ENCODE data around the gene RNF187. TPM values are rescaled to one million over a fixed set of nuclear protein-coding genes. Genes with fewer than 3 reads are reported as not detected.
"Not testable (repeated sequence)": the region's sequence is repeated elsewhere in the genome, so short reads cannot be mapped to it uniquely, and the experiment has no call there.

RNF187 gene
- total RNA-seq, 1 donor from 2014 or later: 32.7 TPM

GRCh38 chr1:228486596-228487335 is 416 bp upstream of the RNF187 start:
- peak; percentile 89 for DNase-seq (ENCODE audit: low spot score)

DNA sequence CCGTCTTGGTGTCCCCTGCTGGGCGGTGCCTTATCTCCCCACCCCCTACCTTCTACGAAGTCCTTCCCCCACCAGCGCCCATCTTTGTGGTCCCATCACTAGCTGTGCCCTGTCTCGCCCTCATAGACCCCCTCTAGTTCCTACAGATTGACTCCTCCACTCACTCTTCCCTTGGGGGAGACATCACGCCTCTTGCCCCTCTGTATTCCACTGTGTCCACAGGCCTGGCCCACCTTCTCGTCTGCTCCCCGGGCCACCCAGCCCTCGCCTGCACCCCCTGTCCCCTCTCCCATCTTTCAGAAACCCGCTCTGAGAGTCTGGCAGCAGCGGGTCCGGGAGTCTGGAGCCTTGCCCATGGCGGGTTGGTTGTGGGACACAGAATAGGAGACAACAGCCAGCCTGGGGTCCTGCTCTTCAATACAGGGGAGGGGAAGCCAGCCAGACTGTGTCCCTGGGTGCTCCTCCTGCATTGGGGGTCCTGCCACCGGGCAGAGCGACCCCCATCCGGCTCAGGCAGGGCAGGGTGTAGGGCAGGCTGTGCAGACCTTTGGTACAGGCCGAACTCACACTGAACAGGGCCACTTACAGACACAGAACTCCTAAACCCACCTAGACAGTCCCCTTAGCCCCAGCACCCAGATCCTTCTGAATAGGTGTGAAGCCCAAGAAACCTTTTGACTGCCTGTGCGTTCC is 1.1 kb downstream of the RNF187 start:
- DNase-seq (ENCODE audit: low spot score): no peak

DNA sequence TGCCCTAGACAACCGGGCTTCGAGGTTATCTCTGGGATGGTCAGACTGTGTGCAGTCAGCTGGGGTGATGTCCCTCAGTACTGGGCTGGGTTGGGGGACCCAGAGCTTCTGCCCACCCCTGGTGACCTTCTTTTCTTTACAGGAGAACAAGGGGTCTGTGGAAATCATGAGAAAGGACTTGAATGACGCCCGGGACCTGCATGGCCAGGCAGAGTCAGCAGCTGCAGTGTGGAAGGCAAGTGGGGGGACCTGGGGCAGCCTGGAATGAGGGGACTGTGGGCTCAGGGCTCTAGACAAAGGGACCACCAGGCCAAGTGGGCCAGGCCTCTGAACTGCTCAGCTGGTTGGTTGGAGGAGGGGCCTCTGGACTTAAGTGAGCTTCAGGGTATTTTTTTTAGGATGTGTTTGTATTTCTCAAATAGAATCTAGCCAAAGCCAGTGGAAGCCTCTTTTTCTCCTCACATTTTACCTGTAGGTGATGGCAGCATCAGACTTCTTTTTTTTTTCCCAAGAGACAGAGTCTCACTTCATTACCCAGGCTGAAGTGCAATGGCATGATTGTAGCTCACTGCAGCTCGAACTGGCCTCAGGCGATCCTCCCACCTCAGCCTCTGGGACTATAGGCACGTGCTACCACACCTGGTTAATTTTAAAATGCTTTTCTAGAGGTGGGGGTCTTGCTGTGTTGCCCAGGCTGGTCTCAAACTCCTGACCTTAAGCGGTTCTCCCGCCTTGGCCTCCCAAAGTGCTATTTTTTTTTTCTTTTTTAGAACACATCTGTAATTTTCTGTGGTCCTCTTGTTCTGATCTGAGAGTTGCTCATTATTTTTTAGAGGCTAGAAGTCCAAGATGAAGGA is 1.9 kb downstream of the RNF187 start:
- DNase-seq (ENCODE audit: low spot score): no peak

- no peak for DNase-seq (ENCODE audit: low spot score)
Measured at GRCh38 chr1:228490120-228491078, 3.2 kb downstream of the RNF187 start.

DNA sequence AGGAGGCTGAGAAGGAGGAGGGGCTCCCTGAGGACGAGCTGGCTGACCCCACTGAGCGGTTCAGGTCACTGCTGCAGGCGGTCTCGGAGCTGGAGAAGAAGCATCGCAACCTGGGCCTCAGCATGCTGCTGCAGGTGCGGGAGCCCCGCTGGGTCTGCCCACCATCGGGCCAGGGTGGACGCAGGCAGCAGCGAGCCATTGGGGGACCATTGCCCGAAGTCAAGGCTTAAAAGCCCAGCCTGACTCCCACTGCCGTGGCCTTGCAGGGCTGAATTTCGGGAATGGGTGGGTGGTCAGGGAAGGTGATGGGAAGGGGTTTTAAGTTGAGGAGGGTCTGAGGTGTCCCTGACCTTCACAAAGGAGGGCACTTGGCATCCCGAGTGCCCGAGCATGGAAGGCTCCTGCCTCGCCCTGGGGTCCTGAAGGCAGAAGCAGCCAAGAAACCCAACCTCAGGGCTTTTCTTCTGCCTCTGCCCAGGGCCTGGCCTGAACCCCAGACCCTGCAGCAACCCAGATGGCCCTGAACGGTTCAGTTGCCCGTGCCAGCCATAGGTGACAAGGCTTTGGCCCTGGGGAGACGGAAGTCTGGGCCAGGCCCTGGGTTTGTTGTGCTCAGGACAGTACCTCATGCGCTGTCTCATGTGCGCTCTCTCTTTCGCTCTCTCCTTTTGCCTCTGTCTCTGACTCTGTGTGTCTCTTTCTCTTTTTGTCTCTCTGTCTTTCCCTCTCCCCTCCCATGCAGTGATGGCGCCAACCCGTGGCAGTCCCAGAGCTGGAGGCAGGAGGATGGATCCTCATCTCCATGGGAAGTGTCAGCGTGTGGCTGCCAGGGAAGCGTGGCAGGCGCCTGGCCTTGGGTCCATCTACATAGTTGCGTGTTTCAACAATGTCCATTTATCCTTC is 6.2 kb downstream of the RNF187 start:
- DNase-seq (ENCODE audit: low spot score): no peak

DNA sequence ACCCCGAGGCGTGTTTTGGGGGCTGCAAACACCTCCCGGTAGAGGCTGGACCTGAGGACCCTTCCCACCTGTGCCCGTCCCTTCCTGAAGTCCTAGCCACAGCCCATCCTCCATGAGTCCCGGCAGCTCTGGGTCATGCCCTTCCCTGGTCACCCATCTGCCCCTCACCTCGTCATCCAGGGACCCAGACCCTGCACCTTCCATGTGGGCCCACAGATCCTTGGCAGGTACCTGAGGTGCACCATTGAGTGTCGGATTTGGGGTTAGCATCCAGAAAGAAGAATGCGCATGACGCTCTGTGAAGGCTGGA is 6.8 kb downstream of the RNF187 start:
- no peak for DNase-seq (ENCODE audit: low spot score)

DNA sequence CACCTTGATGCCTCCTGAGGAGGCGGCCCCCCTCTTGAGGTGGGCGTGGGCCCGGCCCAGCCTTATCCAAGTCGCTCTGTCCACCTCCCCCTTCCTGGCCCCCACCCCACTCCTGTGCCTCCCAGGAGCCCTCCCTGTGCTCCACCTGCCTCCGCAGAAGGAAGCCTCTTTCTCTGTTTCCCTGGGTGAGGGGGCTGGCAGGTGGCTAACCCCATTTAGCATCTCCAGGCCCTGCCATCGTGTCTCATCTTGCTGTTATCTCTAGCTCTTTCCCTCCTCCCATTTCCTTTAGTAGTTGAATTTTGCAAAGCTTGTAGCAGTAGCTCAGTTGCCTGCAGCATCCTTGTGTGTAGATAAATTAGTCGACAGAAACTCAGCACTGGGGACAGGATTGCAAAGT is 7.2 kb downstream of the RNF187 start:
- DNase-seq (ENCODE audit: low spot score): no peak

DNA sequence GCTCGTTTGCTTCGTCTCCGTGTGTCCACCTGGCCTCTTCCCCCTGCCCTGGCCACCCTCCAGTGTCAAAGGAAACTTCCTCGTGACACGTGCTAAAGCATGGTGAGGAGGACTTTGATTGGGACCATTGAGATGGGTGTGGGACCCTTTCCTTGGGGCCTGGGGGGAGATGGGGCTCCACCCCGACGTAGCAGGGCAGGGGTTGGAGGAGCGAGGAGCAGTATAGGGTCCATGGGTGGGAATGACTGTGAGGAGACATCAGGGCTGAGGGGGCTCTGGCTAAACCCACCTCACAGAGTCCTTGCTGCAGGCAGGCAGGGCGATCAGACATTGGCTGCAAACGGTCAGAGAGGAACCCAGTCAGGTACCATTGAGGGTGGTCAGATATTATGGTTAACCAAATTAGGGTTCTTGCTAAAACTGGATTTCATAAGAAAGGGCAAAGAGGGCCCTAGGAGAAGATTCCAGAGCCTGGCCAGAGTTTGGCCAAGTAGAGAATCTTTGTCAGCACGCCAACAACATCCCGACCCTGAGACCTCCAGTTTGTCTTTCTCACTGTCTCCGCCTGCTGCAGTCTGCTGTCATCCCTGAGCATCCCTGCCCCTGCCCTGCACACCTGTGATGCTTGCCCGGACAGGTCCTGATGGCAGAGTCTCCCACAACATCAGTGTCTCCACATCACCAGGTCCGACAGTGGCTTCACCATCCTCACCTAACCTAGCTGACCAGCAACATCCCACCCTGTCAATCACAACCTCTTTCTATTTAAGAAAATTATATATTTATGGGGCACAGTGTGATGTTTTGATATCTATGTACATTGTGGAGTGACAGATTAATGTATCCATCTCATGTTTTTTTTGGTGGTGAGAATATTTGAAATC is 8.0 kb downstream of the RNF187 start:
- DNase-seq (ENCODE audit: low spot score): no peak

GRCh38 chr1:228496084-228496483 is 8.9 kb downstream of the RNF187 start:
- DNase-seq (ENCODE audit: low spot score): no peak

- DNase-seq (ENCODE audit: low spot score): no peak
Measured at GRCh38 chr1:228496494-228496893, 9.3 kb downstream of the RNF187 start.

DNA sequence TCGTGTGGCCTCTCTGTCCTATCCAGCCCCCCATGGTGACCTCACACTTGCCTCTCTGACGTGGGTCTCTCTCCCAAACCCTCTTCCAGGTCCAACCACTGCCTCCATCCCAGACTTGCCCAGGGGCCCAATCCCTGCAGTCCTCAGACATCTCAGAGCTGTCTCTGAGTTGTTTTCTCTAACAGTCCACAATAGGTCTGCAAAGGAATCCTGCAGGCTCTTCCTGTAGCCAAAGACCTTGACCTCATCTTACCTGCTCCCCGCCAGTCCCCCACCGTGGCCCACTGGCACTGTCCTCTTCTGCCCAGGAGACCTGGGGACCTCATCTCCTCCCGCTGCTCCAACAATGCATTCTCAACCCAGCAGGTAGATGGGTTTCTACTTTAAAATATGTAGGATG is 10.0 kb downstream of the RNF187 start:
- no peak for DNase-seq (ENCODE audit: low spot score)

DNA sequence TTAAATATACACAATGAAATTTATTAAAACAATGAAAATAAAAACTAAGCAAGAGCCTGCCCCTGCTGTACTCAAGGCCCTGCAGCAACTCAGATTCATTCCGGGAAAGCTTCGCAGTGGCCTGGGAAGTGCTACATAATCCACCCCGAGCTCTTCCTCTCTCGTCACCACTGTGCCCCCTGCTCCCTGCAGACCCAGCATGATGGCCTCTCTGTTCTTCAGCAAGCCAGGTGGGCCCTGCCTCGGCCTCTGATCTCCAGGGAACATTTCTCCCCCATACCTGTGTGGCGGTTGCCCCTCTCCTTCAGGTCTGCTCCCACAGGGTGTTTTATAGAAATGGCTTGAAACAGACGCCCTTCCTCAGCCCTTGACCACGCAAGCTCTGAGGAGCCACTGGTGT is 10.6 kb downstream of the RNF187 start:
- no peak for DNase-seq (ENCODE audit: low spot score)

DNA sequence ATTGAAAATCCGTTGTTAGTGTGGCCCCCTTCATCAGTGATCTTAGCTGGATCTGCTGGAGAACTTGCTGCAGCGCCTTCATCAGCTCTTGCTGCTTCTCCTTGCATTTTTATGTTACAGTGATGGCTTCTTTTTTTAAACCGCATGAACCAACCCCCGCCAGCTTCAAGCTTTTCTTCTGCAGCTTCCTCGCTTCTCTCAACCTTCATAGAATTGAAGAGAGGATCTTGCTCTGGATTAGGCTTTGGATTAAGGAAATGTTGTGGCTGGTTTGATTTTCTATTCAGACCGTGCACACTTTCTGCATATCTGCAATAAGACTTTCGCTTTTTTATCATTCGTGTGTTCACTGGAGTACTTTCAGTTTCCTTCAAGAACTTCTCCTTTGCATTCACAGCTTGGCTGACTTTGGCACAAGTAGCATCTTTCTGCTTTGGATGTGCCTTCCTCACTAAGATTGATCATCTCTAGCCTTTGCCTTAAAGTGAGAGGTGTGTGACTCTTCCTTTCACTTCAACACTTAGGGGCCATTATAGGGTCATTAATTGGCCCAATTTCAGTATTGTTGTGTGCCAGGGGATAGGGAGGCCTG is 13.1 kb downstream of the RNF187 start:
- DNase-seq (ENCODE audit: low spot score): no peak

DNA sequence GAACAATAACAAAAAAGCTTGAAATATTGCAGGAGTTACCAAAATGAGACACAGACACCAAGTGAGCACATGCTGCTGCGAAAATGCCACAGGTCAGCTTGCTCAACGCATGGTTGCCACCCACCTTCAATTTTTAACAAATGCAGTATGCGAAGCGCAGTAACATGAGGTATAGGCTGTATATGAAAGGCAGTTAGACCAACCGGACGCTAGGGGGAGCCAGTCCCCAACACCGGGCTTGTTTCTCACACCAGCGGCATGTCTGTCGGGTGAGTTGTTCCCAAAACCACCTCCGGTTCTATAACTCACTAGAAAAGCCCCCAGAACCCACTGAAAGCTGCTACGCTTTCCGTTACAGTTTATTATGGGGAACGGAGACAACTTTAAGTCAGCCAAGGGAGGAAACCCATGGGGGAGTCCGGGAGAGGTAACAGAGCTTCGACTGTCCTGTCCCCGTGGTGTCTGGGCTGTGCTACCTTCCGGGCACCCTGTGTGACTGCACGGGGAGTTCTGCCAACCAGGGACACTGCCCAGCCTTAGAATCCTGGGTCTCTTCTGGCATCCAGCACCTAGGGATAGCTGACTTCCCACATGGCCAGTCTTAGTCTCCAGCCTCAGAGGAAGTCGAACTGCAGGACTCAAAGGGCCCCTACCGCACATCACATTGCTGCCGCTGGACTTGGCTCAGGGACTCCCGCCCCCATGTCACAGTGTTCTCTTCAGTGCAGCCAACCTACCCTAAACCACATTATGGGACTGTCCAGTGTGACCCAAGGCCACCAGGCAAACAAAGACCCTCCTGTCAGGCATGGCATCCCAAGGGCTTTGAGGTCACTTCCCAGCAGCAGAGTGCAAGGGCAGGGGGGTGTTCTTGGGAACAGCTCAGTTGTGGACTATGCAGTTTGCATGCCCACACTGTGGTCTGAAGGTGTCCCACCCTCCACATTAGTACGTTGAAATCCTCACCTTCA is 14.0 kb downstream of the RNF187 start:
- DNase-seq (ENCODE audit: low spot score): peak; percentile 76

DNA sequence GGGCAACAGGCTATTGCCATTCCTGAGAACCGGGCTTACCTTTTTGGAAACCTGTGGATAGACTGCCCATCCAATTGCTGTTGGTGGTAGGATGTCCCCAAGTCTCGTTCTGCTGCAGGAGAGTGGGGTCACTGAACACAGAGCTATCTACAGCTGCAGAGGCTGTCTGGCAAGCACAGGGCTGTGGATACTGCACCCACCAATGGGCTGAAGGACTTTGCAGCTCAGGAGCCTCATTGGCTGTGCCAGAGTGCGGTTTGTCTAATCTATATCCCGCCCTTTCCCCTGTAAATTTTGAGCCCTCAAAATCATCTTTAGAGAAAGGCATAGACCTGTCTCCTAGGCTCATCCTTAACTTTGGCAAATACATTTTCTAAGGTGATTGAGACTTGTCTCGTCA is 15.3 kb downstream of the RNF187 start:
- no peak for DNase-seq (ENCODE audit: low spot score)

DNA sequence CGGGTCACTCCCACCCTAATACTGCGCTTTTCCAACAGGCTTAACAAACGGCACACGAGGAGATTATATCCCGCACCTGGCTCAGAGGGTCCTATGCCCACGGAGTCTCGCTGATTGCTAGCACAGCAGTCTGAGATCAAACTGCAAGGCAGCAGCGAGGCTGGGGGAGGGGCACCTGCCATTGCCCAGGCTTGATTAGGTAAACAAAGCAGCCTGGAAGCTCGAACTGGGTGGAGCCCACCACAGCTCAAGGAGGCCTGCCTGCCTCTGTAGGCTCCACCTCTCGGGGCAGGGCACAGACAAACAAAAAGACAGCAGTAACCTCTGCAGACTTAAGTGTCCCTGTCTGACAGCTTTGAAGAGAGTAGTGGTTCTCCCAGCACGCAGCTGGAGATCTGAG is 18.8 kb downstream of the RNF187 start:
- DNase-seq (ENCODE audit: low spot score): not testable (repeated sequence)

DNA sequence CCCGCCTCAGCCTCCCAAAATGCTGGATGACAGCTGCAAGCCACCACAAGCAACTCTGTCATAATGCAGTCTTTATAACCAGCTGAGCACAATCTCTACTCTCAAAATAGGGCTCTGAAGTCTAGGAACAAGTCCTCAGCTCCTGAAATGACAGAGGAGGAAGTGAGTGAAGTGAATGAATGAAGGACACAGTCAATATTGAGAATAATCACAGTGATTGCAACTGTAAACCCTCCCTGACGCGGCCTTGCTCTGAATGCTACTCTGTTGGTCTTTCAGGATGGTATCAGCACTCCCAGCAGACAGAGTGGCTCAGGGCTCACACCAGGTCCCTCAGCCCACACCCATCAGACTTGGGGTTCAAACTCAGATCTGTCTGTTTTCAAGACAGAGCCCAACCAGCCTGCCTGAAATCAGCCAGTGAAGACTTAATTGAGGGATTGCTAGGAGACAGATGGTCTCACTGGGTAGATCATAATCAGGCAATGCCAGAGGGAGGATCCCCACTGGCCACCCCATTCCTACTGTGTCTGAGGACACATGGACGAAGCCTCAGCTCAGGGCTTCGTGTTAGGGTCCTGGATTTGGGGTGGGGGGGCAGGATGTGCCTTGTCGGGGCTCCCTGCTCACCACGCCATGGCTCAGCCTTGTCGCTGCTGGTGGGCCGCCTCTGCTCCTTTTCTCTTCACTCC is 20.9 kb downstream of the RNF187 start:
- DNase-seq (ENCODE audit: low spot score): no peak

Measured in umbilical cord (tissue), 2 donors.